ENCODE measurements around the gene LRIT1.

DNA sequence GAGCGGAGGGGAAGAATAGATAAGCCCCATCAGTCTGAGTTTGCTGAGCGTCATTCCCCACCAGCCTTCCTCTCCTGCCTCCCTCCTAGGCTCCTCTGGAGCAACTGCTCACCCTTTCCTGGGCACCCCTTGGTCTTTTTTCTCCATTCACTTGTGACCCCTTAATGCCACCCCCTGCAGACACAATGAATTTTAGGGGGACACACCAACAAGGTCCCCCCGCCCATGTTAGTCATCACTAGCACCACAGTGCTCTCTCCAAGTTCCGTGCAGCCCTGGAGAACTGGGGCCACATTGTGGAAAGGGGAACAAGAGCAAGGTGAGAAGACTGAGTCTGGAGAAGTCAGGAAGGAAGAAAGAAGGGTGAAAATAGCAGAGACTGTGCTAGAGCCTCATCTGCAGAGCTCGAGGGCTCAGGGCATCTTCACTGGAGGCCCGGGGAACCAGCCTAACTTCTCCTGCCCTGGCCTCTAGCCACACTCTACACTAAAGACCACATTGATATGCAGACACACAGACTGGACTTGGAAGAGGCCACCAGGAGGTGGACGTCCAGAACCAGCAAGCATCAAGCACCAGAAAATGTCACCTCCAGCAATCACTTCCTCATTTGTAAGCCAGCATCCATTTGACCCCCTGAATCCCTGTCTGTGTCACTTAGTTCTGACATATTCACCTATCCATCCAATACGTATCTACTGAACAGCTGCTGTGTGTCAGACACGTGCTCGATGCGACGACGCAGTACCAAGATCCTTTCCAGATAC is 21.0 kb upstream of the LRIT1 start:
- TF ChIP-seq CTCF (conservative IDR thresholded peaks at IDR 0.05; ENCODE audit: low read depth, low read length): no peak
- no peak for TF ChIP-seq EZH2 (IDR thresholded peaks at IDR 0.05; ENCODE audit: borderline replicate concordance, low read depth, low read length, poor library complexity, severe bottlenecking)

Measured in A673 (cell line).